ENCODE results near the gene CRB1. TPM values are rescaled to one million over a fixed set of nuclear protein-coding genes. Genes with fewer than 3 reads are reported as not detected.

The CRB1 gene
- total and polyA plus RNA-seq, 2 of the 8 experiments (the other 6 are each of a cell fraction or from before 2014, with no cell fraction given), result 0.03 TPM; not detected in 1

DNA sequence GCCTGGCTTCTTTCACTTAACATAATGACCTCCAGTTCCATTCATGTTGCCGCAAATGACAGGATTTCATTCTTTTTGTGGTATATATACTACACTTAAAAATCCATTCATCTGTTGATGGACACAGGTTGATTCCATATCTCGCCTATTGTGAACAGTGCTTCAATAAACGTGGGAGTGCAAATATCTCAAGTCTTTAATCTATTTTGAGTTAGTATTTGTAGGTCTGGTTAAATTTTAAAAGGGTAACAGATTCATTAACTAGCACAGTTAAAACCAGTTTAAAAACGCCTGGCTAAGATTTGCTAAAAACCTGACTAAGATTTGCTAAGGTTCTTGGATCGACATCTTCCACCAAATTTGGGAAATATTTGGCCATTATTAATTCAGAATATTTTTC lies 45.7 kb downstream of the CRB1 start:
- H3K23me2 ChIP-seq (ENCODE audit: low read depth, low read length), result no peaks in the 10 kb centered on the region
- no peak overlapping the region for H3K23ac ChIP-seq (ENCODE audit: insufficient read length)
- H2AFZ ChIP-seq (ENCODE audit: low read length), result no peak overlapping the region
- no peak overlapping the region for H4K91ac ChIP-seq (replicated peaks; ENCODE audit: insufficient read length, low read length)
- ChIA-PET CTCF (ENCODE audit: partially characterized antibody) (interaction anchor here (1.5 kb wide), 1 partner anchor 17 kb away, joined by 3 read pairs; no protein-coding TSS in a partner anchor), POLR2A (ENCODE audit: partially characterized antibody) (no interaction called here)
- H4K20me1 ChIP-seq (replicated peaks in 1 of 2; ENCODE audit: control insufficient read depth in 1 of 2, insufficient read depth in 2 of 2, low read length in 2 of 2), result no peaks in the 10 kb centered on the region
- no peaks in the 10 kb centered on the region for H3K79me2 ChIP-seq (ENCODE audit: control insufficient read depth in 1 of 2, insufficient read depth in 2 of 2, low read length in 2 of 2)
- no peaks in the 10 kb centered on the region for H3K79me1 ChIP-seq (ENCODE audit: low read depth, low read length)
- H4K8ac ChIP-seq (ENCODE audit: extremely low read depth, insufficient read depth, low read length), result no peak overlapping the region
- H3K4me2 ChIP-seq (ENCODE audit: insufficient read depth in 1 of 2, low read depth in 2 of 2, low read length in 2 of 2), result no peak overlapping the region
- DNase-seq (ENCODE audit: low read depth in 1 of 2, low spot score in 2 of 2), result no peak
- H3K36me3 ChIP-seq (ENCODE audit: control insufficient read depth in 2 of 4, insufficient read depth in 4 of 4, low read length in 3 of 4), result no peaks in the 10 kb centered on the region
- no peak overlapping the region for H2BK120ac ChIP-seq (replicated peaks; ENCODE audit: low read depth, low read length)
- 79% methylated on average over 5 of the region's 5 CpGs; no CpG with 5 or more reads in 1 of the 2 experiments for WGBS, 2 experiments (ENCODE audit: extremely low coverage in 1 of 2, insufficient coverage in 1 of 2, insufficient read length in 1 of 2, insufficient replicate concordance in 2 of 2, low coverage in 1 of 2, low lambda C conversion rate in 2 of 2, missing lambda C conversion rate in 1 of 2)
- no peak overlapping the region for H2AK5ac ChIP-seq (ENCODE audit: low read depth, low read length)
- no peaks in the 10 kb centered on the region for H3K27me3 ChIP-seq (replicated peaks in 1 of 4; ENCODE audit: control insufficient read depth in 3 of 4, extremely low read depth in 1 of 4, insufficient read depth in 3 of 4, low read length in 3 of 4)
- H2BK5ac ChIP-seq (ENCODE audit: low read depth, low read length), result no peak overlapping the region
- no peak for FAIRE-seq
- H4K5ac ChIP-seq (ENCODE audit: insufficient read length, low read depth, low read length), result no peak overlapping the region
- H3K14ac ChIP-seq (ENCODE audit: insufficient read length), result no peak overlapping the region
- H3K9ac ChIP-seq (replicated peaks in 1 of 4; ENCODE audit: extremely low read depth in 1 of 4, low read depth in 3 of 4, low read length in 3 of 4), result no peak overlapping the region
- H3K18ac ChIP-seq (ENCODE audit: extremely low read depth, low read length), result no peak overlapping the region
- H3K56ac ChIP-seq (replicated peaks; ENCODE audit: insufficient read length, low read depth, low read length), result no peak overlapping the region
- no peak overlapping the region for H3K4me3 ChIP-seq (ENCODE audit: extremely low read depth in 1 of 4, insufficient read depth in 2 of 4, low read depth in 3 of 4, low read length in 4 of 4)
- H2BK20ac ChIP-seq (ENCODE audit: low read length), result no peak overlapping the region
- no peaks in the 10 kb centered on the region for H3K4me1 ChIP-seq (replicated peaks in 1 of 4; ENCODE audit: control insufficient read depth in 3 of 4, insufficient read depth in 4 of 4, low read length in 3 of 4)
- H3K4ac ChIP-seq (replicated peaks; ENCODE audit: insufficient read length, low read depth, low read length), result no peak overlapping the region
- H2BK15ac ChIP-seq (ENCODE audit: low read length), result no peak overlapping the region
- no peak overlapping the region for H3K27ac ChIP-seq (ENCODE audit: low read depth, low read length)
- no peak for TF ChIP-seq CREB1 (IDR thresholded peaks at IDR 0.05)
- TF ChIP-seq SP1 (IDR thresholded peaks at IDR 0.05; ENCODE audit: low read depth, low read length), result no peak
- no peak for TF ChIP-seq TCF12 (IDR thresholded peaks at IDR 0.05; ENCODE audit: low read depth, low read length)
- TF ChIP-seq RFX5 (IDR thresholded peaks at IDR 0.05; ENCODE audit: borderline replicate concordance, low read depth, low read length), result no peak
- no peak for TF ChIP-seq CEBPB (IDR thresholded peaks at IDR 0.05; ENCODE audit: low read depth, low read length)
- TF ChIP-seq, protein P1, sequence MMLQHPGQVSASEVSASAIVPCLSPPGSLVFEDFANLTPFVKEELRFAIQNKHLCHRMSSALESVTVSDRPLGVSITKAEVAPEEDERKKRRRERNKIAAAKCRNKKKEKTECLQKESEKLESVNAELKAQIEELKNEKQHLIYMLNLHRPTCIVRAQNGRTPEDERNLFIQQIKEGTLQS (IDR thresholded peaks at IDR 0.05; ENCODE audit: insufficient read depth, low read depth, low read length), result no peak
- TF ChIP-seq TAF1 (IDR thresholded peaks at IDR 0.05; ENCODE audit: low read depth, low read length), result no peak
- TF ChIP-seq, protein P2, sequence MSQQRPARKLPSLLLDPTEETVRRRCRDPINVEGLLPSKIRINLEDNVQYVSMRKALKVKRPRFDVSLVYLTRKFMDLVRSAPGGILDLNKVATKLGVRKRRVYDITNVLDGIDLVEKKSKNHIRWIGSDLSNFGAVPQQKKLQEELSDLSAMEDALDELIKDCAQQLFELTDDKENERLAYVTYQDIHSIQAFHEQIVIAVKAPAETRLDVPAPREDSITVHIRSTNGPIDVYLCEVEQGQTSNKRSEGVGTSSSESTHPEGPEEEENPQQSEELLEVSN (IDR thresholded peaks at IDR 0.05), result no peak
- no peak for TF ChIP-seq PHF8 (conservative IDR thresholded peaks at IDR 0.05; ENCODE audit: low read depth, low read length)
- TF ChIP-seq NANOG (IDR thresholded peaks at IDR 0.05; ENCODE audit: insufficient read depth, low read depth, low read length, poor library complexity, severe bottlenecking), result no peak
- no peak for TF ChIP-seq KDM5A (IDR thresholded peaks at IDR 0.05; ENCODE audit: low read length)
- no peak for TF ChIP-seq EP300 (IDR thresholded peaks at IDR 0.05; ENCODE audit: borderline replicate concordance in 1 of 2, low read depth in 2 of 2, low read length in 2 of 2)
- TF ChIP-seq SRF (IDR thresholded peaks at IDR 0.05; ENCODE audit: low read depth, low read length), result no peak
- no peak for TF ChIP-seq SIRT6 (IDR thresholded peaks at IDR 0.05; ENCODE audit: low read length)
- H2BK12ac ChIP-seq (ENCODE audit: low read depth, low read length), result no peak overlapping the region
- H3K9me3 ChIP-seq (ENCODE audit: insufficient read depth in 2 of 2, low read depth in 1 of 2, low read length in 1 of 2), result no peaks in the 10 kb centered on the region
